A549 (cell line): ENCODE data around the gene MAP1LC3B2.

Experiments
- CHD2 ChIP-seq: fragments of 150-350 bp; IDR thresholded peaks from 2 replicates; pipeline ENCODE4 v1.6.1; 2014; ENCODE audit warnings: low read length; ENCODE audit not compliant: partially characterized antibody
- CTCF ChIP-seq: fragments of >200 bp; sonication (Bioruptor Twin); formaldehyde crosslinking; IDR thresholded peaks from 3 replicates; pipeline ENCODE4 v1.5.1; 2016
- HOXA7 ChIP-seq: fragments of 250-450 bp; sonication (Bioruptor Pico); IDR thresholded peaks from 2 replicates; pipeline ENCODE4 v1.5.0; 2020; ENCODE audit warnings: mild to moderate bottlenecking, moderate library complexity
- NPAS2 ChIP-seq: fragments of 250-450 bp; sonication (Bioruptor Pico); IDR thresholded peaks from 2 replicates; pipeline ENCODE4 v1.8.0; 2022; ENCODE audit warnings: mild to moderate bottlenecking, moderate library complexity, borderline replicate concordance
- POLR2A ChIP-seq: IDR thresholded peaks from 2 replicates; pipeline ENCODE4 v1.6.1; 2012; ENCODE audit warnings: mild to moderate bottlenecking, low read length
- POLR2AphosphoS2 ChIP-seq: conservative IDR thresholded peaks from 2 replicates; pipeline ENCODE4 v1.6.1; 2012; ENCODE audit warnings: low read length, improper control_type of control experiment, inconsistent platforms
- RARB ChIP-seq: fragments of 250-450 bp; sonication (Bioruptor Pico); IDR thresholded peaks from 2 replicates; pipeline ENCODE4 v1.8.0; 2021; ENCODE audit warnings: mild to moderate bottlenecking, moderate library complexity
- SREBF2 ChIP-seq: fragments of 450-650 bp; IDR thresholded peaks from 2 replicates; pipeline ENCODE4 v1.6.1; 2014; ENCODE audit warnings: mild to moderate bottlenecking, moderate library complexity
- TF ChIP-seq, protein P1 (sequence below): IDR thresholded peaks from 2 replicates; pipeline ENCODE4 v1.6.1; 2012

- TF ChIP-seq CTCF (peak; percentile 17; the same call in 2 of the 3 replicates), POLR2A (no peak), CHD2 (no peak), RARB (CRISPR knock-in tag) (no peak), NPAS2 (no peak), HOXA7 (CRISPR knock-in tag) (no peak), POLR2AphosphoS2 (no peak), SREBF2 (no peak)
- TF ChIP-seq, protein P1, sequence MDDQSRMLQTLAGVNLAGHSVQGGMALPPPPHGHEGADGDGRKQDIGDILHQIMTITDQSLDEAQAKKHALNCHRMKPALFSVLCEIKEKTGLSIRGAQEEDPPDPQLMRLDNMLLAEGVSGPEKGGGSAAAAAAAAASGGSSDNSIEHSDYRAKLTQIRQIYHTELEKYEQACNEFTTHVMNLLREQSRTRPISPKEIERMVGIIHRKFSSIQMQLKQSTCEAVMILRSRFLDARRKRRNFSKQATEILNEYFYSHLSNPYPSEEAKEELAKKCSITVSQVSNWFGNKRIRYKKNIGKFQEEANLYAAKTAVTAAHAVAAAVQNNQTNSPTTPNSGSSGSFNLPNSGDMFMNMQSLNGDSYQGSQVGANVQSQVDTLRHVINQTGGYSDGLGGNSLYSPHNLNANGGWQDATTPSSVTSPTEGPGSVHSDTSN = no peak
Observed at GRCh38 chr12:116532428-116532827, 26.8 kb upstream of the MAP1LC3B2 start.
